Measurements from ENCODE around the gene SEPSECS. TPM values are rescaled to one million over a fixed set of nuclear protein-coding genes. Genes with fewer than 3 reads are reported as not detected.

Gene SEPSECS
- total RNA-seq, 4 donors from 2014 or later, result 3.9 to 6.7 (median 4.7) TPM

DNA sequence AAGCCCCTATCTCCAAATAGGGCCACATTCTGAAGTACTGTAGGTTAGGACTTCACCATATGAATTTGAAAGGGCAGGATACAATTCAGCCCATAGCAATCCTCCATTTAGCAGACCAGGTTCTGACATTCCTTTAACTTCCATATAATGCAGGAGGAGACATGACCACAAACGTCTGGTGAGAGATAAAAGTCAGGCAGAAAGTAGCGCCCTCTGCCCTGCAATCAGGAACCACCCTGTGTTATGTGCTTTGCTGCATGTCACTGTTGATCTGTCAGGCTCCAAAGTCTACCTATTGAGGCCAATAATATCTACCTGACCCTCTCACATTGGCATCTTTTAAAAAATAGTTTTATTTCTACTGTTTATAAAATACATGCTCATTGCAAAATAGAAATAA, 30.2 kb upstream of the SEPSECS start:
- no peaks in the 10 kb centered on the region for H3K4me1 ChIP-seq
- DNase-seq (no peak), ATAC-seq (no peak)
- intact Hi-C loops (cut with DNase I; ENCODE audit: low total_unique reads), result no loop called here
- no peak overlapping the region for H3K27ac ChIP-seq
- no peak overlapping the region for H3K4me3 ChIP-seq
- in situ Hi-C loops (cut with MboI; ENCODE audit: low sequenced_read_pairs in 4 of 4), result no loop called here
- no peaks in the 10 kb centered on the region for H3K9me3 ChIP-seq
- no peaks in the 10 kb centered on the region for H3K27me3 ChIP-seq
- no peak for TF ChIP-seq POLR2A (IDR thresholded peaks at IDR 0.05)
- TF ChIP-seq, protein P1, sequence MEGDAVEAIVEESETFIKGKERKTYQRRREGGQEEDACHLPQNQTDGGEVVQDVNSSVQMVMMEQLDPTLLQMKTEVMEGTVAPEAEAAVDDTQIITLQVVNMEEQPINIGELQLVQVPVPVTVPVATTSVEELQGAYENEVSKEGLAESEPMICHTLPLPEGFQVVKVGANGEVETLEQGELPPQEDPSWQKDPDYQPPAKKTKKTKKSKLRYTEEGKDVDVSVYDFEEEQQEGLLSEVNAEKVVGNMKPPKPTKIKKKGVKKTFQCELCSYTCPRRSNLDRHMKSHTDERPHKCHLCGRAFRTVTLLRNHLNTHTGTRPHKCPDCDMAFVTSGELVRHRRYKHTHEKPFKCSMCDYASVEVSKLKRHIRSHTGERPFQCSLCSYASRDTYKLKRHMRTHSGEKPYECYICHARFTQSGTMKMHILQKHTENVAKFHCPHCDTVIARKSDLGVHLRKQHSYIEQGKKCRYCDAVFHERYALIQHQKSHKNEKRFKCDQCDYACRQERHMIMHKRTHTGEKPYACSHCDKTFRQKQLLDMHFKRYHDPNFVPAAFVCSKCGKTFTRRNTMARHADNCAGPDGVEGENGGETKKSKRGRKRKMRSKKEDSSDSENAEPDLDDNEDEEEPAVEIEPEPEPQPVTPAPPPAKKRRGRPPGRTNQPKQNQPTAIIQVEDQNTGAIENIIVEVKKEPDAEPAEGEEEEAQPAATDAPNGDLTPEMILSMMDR (IDR thresholded peaks at IDR 0.05 in 4 of 5, conservative IDR thresholded peaks at IDR 0.05 in 1 of 5), result no peak
- no peaks in the 10 kb centered on the region for H3K36me3 ChIP-seq

DNA sequence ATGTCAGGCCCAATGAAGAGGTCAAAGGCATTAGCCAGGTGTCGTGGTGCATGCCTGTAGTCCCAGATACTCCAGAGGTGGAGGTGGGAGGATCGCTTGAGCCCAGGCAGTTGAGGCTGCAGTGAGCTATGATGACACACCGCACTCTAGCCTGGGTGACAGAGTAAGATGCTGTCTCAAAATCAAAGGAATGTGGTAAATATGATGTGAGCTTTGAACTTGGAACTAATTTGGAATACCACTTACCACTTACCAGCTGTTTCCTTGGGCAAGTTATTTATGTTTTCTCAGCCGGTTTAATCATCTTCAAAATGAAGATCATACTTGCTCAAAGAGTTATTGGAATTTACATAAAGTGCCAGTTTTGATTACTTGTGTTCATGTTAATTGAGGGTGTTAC, 23.8 kb upstream of the SEPSECS start:
- in situ Hi-C loops (cut with MboI; ENCODE audit: low sequenced_read_pairs in 4 of 4), result no loop called here
- Histone ChIP-seq H3K27me3 (no peaks in the 10 kb centered on the region), H3K9me3 (no peaks in the 10 kb centered on the region), H3K36me3 (no peaks in the 10 kb centered on the region), H3K4me3 (no peak overlapping the region), H3K27ac (no peak overlapping the region), H3K4me1 (no peaks in the 10 kb centered on the region)
- DNase-seq (no peak), ATAC-seq (no peak)
- intact Hi-C loops (cut with DNase I; ENCODE audit: low total_unique reads), result no loop called here
- TF ChIP-seq, protein P1 (IDR thresholded peaks at IDR 0.05 in 4 of 5, conservative IDR thresholded peaks at IDR 0.05 in 1 of 5), result no peak
- TF ChIP-seq POLR2A (IDR thresholded peaks at IDR 0.05), result no peak

- TF ChIP-seq POLR2A (IDR thresholded peaks at IDR 0.05), result no peak
- TF ChIP-seq, protein P1 (IDR thresholded peaks at IDR 0.05 in 4 of 5, conservative IDR thresholded peaks at IDR 0.05 in 1 of 5), result no peak
- in situ Hi-C loops (cut with MboI; ENCODE audit: low sequenced_read_pairs in 4 of 4), result no loop called here
- no peak for DNase-seq
- Histone ChIP-seq H3K36me3 (no peaks in the 10 kb centered on the region), H3K4me1 (no peaks in the 10 kb centered on the region), H3K4me3 (no peak overlapping the region), H3K27me3 (no peaks in the 10 kb centered on the region), H3K27ac (no peak overlapping the region), H3K9me3 (no peaks in the 10 kb centered on the region)
- ATAC-seq, result no peak
- intact Hi-C loops (cut with DNase I; ENCODE audit: low total_unique reads), result no loop called here
Measured at GRCh38 chr4:25182937-25183336, 22.7 kb upstream of the SEPSECS start.

GRCh38 chr4:25180524-25181131, 20.4 kb upstream of the SEPSECS start:
- no peaks in the 10 kb centered on the region for H3K9me3 ChIP-seq
- intact Hi-C loops (cut with DNase I; ENCODE audit: low total_unique reads) (no loop called here), in situ Hi-C loops (cut with MboI; ENCODE audit: low sequenced_read_pairs in 4 of 4) (no loop called here)
- H3K27ac ChIP-seq, result no peak overlapping the region
- ATAC-seq (no peak), DNase-seq (no peak)
- no peaks in the 10 kb centered on the region for H3K36me3 ChIP-seq
- no peak overlapping the region for H3K4me3 ChIP-seq
- H3K27me3 ChIP-seq, result no peaks in the 10 kb centered on the region
- no peaks in the 10 kb centered on the region for H3K4me1 ChIP-seq
- no peak for TF ChIP-seq POLR2A (IDR thresholded peaks at IDR 0.05)
- TF ChIP-seq, protein P1 (IDR thresholded peaks at IDR 0.05 in 4 of 5, conservative IDR thresholded peaks at IDR 0.05 in 1 of 5), result peak in 1 of 5 experiments; percentile 50

DNA sequence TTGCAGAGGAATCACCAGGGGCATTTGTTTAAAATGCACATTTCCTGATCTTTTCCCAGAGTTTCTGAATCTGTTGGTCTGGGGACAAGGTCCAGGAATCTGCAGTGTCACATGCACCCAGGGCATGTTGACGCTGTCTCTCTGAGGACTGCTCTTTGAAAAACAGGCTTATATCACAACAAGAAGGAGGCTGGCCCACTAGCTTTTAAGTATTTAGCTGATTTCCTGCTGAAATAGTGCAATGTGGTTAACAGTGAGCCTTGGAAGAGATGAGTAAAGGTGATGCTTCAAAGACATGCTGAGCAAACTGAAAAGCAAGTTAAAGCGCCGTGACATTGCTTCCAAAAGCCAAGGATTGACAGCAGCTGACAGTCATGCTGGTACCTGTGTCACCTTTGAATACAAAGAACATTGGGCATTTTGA, 18.6 kb upstream of the SEPSECS start:
- Histone ChIP-seq H3K27ac (no peak overlapping the region), H3K36me3 (no peaks in the 10 kb centered on the region), H3K4me3 (no peak overlapping the region), H3K27me3 (no peaks in the 10 kb centered on the region), H3K4me1 (peaks cover 2 to 6% of the 10 kb centered on the region in 2 donors), H3K9me3 (no peaks in the 10 kb centered on the region)
- ATAC-seq (no peak), DNase-seq (no peak)
- intact Hi-C loops (cut with DNase I; ENCODE audit: low total_unique reads), result no loop called here
- TF ChIP-seq, protein P1 (IDR thresholded peaks at IDR 0.05 in 4 of 5, conservative IDR thresholded peaks at IDR 0.05 in 1 of 5), result no peak
- TF ChIP-seq POLR2A (IDR thresholded peaks at IDR 0.05), result no peak
- in situ Hi-C loops (cut with MboI; ENCODE audit: low sequenced_read_pairs in 4 of 4), result loop anchor here in 2 of 4 donors (10.0 kb wide), 1 partner anchor 56 kb away; the partner anchor contains the start of gene PI4K2B (in 2 of the 2)
